NCI-H345 (cell line): ENCODE measurements around the gene MSH2.
"Not testable (repeated sequence)": the region's sequence is repeated elsewhere in the genome, so short reads cannot be mapped to it uniquely, and the experiment has no call there.

Experiments used
- DNase-seq: peaks from one replicate; lab custom pipeline; 2025; lab: John Stamatoyannopoulos, UW

Gene MSH2

GRCh38 chr2:47402805-47403608, at the start of gene MSH2:
Gene MSH2, plus strand, starts transcription at chr2:47403156. Its CDS starts 36 bp downstream, at chr2:47403192.
- DNase-seq: peak; percentile 99

- no peak for DNase-seq
Measured at GRCh38 chr2:47354013-47354847, 48.7 kb upstream of the MSH2 start.

DNA sequence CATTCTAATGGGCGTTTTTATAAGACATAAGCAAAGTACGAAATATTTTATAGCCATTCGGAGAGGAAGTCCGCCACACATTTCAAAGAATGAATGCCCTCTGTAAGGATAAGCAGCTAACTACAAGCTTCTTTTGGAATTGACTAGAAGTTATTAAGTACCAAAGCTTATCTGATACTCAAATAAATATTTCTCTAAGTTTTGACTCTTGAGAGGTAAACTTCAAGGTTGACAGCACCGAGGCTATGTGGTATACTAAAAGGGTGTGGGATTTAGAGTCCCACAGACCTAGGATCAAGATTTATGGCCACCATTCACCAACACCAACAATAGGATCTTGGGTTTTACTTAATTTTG, 48.1 kb upstream of the MSH2 start:
- DNase-seq: no peak

DNA sequence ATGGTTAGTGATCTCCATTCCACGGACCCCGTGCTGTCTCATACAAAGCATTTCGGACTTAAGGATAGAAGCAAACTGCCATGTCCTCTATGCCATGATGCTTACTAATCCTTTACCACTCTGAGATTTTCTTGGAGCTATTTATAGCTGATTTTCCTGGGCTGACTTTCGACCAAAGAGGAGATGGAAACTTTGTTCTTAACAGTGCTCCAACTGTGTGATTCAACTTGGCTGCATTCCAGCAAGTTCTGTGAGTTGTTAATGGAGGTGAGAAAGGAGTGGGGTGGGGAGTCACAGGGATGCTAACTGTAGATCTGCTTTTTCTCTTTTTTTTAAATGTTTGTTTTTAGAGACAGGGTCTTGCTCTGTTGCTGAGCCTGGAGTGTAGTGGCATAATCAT, 45.5 kb upstream of the MSH2 start:
- peak; percentile 50 for DNase-seq

DNA sequence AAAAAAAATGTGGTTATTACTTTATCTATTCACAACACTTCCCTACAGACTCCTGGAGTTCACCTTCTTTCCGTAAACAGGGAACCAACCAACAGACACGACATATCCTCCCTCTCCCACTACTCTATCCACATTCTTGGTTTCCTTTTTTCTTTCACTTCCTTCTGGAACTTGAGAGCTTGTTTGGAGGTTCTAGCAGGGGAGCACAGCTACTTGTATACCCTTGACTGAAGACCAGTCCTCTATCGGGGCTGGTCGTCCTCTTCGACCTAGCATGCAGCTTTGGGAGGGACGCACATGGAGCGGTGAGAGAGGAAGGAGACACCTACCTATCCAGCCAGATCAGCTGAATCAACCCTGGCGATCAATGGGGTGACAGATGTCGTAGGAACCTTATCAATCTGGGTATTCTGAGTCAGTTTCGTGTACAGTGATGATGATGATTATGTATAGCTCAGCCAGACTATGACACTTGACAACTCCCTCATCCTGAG, 43.5 kb upstream of the MSH2 start:
- no peak for DNase-seq

DNA sequence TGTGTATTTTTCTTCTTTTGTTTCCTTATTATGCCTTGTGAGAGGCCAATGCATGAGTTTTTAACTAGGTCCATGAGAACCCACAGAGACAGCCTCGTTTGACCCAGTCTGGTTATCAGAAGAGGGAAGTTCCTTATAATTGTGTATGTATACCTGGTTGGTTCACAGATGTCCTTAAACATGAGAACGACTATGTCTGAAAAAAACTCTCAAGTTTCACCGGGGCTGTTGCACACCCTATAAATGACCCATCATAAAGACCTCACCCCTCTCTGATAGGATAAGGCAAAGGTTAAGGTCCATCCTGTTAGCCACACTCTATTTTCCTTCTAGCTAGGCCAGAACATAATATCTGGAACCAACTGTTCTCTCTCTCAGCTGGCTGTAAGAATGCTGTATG, 42.7 kb upstream of the MSH2 start:
- no peak for DNase-seq

- DNase-seq: no peak
Measured at GRCh38 chr2:47360927-47361326, 42.0 kb upstream of the MSH2 start.

GRCh38 chr2:47361505-47362229, 41.3 kb upstream of the MSH2 start:
- not testable (repeated sequence) for DNase-seq

DNA sequence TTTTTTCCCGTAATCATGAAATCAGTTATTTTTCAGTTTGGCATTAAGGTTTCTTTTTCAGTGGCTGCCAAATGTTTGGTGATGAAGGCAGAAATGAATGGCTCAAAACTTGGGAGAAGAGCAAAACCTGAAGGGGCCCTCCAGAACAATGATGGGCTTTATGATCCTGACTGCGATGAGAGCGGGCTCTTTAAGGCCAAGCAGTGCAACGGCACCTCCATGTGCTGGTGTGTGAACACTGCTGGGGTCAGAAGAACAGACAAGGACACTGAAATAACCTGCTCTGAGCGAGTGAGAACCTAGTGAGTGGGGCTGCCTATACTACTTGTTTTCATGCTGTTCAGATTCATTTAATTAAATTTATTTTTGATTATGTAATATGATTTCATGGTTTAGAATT, 29.2 kb upstream of the MSH2 start:
- DNase-seq: peak; percentile 26

- no peak for DNase-seq
Measured at GRCh38 chr2:47375307-47375706, 27.6 kb upstream of the MSH2 start.

DNA sequence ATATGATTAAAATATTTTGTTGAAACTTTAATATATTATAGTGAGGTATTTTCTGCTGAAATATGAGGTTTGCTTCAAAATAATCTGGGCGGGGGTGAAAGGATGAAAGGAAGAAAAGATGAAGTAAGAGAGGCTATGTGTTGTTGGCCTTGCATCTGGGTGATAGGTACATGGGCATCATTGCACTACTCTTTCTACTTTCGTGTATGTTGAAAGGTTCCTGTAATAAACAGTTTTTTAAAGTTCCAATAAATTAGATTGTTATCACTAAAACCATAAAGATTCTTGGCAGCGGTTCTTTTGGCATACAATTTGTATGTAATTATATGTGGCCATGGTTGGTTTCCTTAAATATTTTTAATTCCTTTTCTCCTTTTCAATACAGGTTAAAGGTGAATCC, 23.6 kb upstream of the MSH2 start:
- no peak for DNase-seq

DNA sequence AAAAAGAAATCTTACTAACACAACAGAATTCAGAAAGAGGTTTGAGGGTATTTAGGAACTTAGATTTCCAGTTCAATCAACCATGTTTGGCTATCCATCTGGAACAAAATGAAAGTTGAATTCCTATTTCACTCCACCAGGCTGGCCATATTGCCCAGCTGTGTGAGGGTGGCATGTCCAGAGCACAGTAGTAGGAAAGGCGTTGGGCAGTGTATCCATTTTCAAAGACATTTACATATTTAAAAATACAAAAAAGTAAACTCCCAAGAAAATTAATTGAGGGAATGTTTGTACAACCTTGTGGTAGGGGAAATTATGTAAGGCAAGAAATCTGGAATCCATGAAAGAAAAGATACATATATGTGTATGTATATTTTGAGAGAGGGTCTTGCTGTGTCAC, 21.5 kb upstream of the MSH2 start:
- DNase-seq: no peak

DNA sequence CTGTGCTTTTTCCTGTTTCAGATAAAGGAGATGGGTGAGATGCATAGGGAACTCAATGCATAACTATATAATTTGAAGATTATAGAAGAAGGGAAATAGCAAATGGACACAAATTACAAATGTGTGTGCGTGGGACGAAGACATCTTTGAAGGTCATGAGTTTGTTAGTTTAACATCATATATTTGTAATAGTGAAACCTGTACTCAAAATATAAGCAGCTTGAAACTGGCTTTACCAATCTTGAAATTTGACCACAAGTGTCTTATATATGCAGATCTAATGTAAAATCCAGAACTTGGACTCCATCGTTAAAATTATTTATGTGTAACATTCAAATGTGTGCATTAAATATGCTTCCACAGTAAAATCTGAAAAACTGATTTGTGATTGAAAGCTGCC, 16.4 kb upstream of the MSH2 start:
- no peak for DNase-seq

DNA sequence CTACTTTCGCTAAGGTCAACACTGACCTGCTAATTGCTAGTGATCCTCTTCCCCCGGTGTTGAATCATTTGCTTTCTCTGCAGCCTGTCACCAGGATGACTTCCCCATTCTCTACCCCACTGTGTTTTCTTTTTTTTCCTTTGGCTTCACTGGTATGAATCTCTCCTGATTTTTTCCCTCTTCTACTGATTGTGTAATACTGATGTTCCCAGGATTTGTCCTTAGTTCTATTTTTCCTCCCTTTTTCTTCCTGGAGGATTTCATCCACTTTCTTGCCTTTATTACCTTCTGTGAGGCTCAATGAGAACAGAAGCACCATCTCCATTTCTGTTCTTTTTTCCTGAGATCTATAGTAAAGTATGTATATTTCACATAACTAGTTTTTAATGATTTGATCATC, 14.1 kb upstream of the MSH2 start:
- no peak for DNase-seq

DNA sequence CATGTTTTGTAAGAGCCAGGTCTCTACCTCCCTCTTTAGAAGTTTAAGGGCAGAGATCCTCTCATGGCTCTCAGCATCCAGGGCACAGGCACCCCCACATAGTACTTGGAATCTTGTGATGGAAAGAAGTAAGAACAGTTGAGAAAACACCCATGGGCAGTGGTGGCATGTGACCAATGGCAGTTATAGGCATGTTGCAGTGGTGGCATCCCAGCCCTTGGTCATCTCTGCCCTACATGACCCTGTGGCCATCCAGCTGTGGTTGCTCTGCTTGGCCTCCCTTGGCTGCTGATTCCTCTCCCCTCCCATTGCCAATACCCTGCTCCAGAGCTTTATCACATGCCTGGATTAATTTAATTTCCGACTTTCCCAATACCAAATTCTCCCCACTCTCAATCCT, 13.3 kb upstream of the MSH2 start:
- DNase-seq: no peak

DNA sequence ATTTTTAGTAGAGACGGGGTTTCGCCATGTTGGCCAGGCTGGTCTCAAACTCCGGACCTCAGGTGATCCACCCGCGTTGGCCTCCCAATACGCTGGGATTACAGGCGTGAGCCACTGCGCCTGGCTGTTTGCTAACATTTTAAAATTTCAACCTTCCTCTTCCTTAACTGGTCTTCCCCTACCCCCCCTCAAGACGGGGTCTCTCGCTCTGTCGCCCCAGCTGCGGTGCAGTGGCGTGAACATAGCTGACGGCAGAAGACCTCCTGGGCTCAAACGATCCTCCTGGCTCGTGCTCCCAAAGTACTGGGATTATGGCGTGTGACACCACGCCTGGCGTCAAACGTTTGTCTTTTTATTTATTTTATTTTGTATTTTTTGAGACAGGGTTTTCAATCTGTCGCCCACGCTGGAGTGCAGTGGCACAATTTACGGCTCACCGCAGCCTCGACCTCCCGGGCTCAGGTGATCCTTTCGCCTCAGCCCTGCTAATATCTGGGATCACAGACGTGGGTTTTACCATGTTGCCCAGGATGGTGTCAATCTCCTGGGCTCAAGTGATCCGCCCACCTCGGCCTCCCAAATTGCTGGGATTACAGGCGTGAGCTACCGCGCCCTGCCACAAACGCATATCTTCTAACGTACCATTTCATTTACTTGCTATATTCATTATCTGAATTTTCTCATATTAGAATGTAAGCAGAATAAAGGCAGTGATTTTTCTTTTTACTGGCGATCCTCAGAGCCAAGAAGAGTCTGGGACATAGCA, 984 bp upstream of the MSH2 start:
- no peak for DNase-seq

- DNase-seq: no peak
Measured at GRCh38 chr2:47402555-47402804, 476 bp upstream of the MSH2 start.

- no peak for DNase-seq
Measured at GRCh38 chr2:47403609-47404193, 745 bp downstream of the MSH2 start.

DNA sequence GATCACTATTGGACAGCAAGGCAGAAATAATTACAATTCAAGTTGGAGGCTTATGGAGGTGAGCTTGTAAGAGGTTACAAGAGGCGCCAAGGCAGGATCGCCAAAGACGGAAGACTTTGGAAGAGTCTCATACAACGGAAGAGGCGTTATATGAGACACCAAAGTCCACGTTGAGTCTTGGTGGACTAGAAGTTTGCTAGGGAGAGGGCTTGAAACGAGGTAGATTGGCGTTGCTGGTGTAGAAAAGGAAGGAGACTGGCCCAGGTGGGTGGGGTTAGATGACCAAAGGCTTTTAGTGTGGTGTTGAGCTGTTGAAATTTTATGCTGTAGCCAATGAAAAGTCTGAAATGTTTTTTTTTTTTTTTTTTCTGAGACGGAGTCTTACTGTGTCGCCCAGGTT, 1.4 kb downstream of the MSH2 start:
- DNase-seq: no peak

DNA sequence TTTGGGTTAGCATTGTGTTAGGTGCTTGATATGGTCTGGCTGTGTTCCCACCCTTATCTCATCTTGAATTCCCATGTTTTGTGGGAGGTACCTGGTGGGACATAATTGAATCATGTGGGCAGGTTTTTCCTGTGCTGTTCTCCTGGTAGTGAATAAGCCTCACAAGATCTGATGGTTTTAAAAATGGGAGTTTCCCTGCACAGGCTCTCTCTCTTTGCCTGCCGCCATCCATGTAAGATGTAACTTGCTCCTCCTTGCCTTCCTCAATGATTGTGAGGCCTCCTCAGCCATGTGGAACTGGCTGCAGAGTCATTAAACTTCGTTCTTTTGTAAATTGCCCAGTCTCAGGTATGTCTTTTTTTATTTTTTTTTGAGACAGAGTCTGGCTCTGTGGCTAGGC, 2.8 kb downstream of the MSH2 start:
- DNase-seq: no peak

GRCh38 chr2:47406649-47407330, 3.8 kb downstream of the MSH2 start:
- not testable (repeated sequence) for DNase-seq
